Measurements from ENCODE around the gene CLGN.

DNA sequence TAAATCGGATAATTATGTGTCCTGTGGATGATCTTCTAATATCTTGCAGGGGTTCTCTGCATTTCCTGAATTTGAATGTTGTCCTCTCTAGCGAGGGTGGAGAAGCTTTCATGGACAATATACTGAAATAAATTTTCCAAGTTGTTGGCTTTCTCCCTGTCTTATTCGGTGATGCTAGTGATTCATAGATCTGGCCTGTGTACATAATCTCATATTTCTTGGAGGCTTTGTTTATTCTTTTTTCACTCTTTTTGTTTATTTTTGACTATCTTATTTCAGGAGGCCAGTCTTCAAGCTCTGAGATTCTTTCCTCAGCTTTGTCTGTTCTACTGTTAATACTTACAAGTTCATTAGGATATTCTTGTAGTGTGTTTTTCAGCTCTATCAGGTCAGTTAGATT lies 20.7 kb upstream of the CLGN start:
- TF ChIP-seq, protein P1, sequence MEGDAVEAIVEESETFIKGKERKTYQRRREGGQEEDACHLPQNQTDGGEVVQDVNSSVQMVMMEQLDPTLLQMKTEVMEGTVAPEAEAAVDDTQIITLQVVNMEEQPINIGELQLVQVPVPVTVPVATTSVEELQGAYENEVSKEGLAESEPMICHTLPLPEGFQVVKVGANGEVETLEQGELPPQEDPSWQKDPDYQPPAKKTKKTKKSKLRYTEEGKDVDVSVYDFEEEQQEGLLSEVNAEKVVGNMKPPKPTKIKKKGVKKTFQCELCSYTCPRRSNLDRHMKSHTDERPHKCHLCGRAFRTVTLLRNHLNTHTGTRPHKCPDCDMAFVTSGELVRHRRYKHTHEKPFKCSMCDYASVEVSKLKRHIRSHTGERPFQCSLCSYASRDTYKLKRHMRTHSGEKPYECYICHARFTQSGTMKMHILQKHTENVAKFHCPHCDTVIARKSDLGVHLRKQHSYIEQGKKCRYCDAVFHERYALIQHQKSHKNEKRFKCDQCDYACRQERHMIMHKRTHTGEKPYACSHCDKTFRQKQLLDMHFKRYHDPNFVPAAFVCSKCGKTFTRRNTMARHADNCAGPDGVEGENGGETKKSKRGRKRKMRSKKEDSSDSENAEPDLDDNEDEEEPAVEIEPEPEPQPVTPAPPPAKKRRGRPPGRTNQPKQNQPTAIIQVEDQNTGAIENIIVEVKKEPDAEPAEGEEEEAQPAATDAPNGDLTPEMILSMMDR (IDR thresholded peaks at IDR 0.05 in 8 of 11, conservative IDR thresholded peaks at IDR 0.05 in 3 of 11), result no peak
- TF ChIP-seq POLR2AphosphoS5 (IDR thresholded peaks at IDR 0.05), result no peak
